Ovary (tissue), 3 donors: ENCODE results near the gene RNU6-9.

Source experiments
- EP300 ChIP-seq: sonication (generic); formaldehyde crosslinking; IDR thresholded peaks from one replicate; pipeline ENCODE4 v1.6.1; 2017; ENCODE audit warnings: antibody characterized with exemption
- TF ChIP-seq, protein P1 (sequence below), 3 donors: fragments of 450-650 bp in 2 of 3; fragments of 200-600 bp in 1 of 3; IDR thresholded peaks; one replicate each; pipeline versions ENCODE4 v1.5.1 to v1.8.0; 2016 to 2022; ENCODE audit warnings: antibody characterized with exemption in 3 of 3, mild to moderate bottlenecking in 1 of 3
- donor health status: DM: no; HTN: no; CAD: no.

DNA sequence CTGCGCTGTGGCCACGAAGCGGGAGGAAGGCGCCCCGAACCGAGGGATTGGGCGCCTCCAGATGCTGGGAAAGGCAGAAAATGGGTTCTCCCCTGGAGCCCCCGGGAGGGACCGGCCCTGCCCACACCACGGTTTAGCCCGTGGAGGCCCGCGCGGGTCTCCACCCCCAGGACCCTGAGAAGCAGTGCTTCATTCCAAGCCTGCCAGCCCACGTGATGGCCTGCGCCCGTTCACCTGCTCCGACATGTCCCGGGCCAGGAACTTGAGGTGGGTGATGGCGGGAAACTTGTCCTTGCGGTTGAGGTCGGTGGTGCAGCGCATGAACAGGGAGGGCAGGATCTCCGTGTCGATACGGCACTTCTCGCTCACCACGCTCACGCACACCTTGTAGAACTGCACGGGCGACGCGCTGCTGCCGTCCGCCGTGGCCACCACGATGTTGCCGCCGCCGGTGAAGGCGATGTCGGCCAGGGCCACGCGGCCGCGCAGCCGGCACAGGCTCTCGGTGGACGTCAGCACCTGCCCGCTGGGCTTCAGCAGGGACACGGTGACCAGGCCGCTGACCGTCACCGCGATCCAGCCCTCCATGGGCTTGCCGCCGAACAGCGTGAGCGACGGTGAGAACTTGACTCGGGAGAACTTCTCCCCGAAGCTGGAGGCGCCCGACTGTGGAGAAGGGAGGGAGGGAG, 7.6 kb upstream of the RNU6-9 start:
- no peak for TF ChIP-seq EP300
- TF ChIP-seq, protein P1, sequence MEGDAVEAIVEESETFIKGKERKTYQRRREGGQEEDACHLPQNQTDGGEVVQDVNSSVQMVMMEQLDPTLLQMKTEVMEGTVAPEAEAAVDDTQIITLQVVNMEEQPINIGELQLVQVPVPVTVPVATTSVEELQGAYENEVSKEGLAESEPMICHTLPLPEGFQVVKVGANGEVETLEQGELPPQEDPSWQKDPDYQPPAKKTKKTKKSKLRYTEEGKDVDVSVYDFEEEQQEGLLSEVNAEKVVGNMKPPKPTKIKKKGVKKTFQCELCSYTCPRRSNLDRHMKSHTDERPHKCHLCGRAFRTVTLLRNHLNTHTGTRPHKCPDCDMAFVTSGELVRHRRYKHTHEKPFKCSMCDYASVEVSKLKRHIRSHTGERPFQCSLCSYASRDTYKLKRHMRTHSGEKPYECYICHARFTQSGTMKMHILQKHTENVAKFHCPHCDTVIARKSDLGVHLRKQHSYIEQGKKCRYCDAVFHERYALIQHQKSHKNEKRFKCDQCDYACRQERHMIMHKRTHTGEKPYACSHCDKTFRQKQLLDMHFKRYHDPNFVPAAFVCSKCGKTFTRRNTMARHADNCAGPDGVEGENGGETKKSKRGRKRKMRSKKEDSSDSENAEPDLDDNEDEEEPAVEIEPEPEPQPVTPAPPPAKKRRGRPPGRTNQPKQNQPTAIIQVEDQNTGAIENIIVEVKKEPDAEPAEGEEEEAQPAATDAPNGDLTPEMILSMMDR (IDR thresholded peaks at IDR 0.05) = no peak
